Measurements from ENCODE around the gene FBXO4.
"Not testable (repeated sequence)": the region's sequence is repeated elsewhere in the genome, so short reads cannot be mapped to it uniquely, and the experiment has no call there.

Gene FBXO4

GRCh38 chr5:41980870-41981269 is 55.8 kb downstream of the FBXO4 start:
- no peak for DNase-seq (ENCODE audit: low spot score)

GRCh38 chr5:41982858-41983257 is 57.8 kb downstream of the FBXO4 start:
- not testable (repeated sequence) for DNase-seq (ENCODE audit: low spot score)

GRCh38 chr5:41983284-41983683 is 58.2 kb downstream of the FBXO4 start:
- DNase-seq (ENCODE audit: low spot score): no peak

GRCh38 chr5:41985945-41986695 is 61.0 kb downstream of the FBXO4 start:
- no peak for DNase-seq (ENCODE audit: low spot score)

Measured in RKO (cell line).